ENCODE results near the gene VPREB3.
A peak's percentile ranks its signal among the peaks of the same experiment; 100 is the strongest.

- TF ChIP-seq CTCF (conservative IDR thresholded peaks at IDR 0.05; ENCODE audit: low read depth, low read length): peak; percentile 85
- no peak for TF ChIP-seq EZH2 (IDR thresholded peaks at IDR 0.05; ENCODE audit: borderline replicate concordance, low read depth, low read length, poor library complexity, severe bottlenecking)
Observed at GRCh38 chr22:23767673-23768548, 13.7 kb upstream of the VPREB3 start, which contains the start of gene CHCHD10.

Measured in A673 (cell line).